ENCODE data around the gene UBAC1. TPM values are rescaled to one million over a fixed set of nuclear protein-coding genes. Genes with fewer than 3 reads are reported as not detected.
A peak's percentile ranks its signal among the peaks of the same experiment; 100 is the strongest.
"Not testable (repeated sequence)": the region's sequence is repeated elsewhere in the genome, so short reads cannot be mapped to it uniquely, and the experiment has no call there.

The UBAC1 gene
- polyA plus RNA-seq, 1 donor (not counting 4 experiments of a cell fraction or from before 2014, with no cell fraction given), result 50.7 TPM

- Histone ChIP-seq H3K9me1 (ENCODE audit: control insufficient read depth, extremely low read depth, insufficient read depth, low read length) (peaks cover 6% of the 10 kb centered on the region), H3K79me2 (ENCODE audit: control insufficient read depth, insufficient read depth, low read length) (peaks cover 84% of the 10 kb centered on the region), H3K9me3 (ENCODE audit: control insufficient read depth, low read depth, low read length) (no peaks in the 10 kb centered on the region), H3K27me3 (ENCODE audit: control insufficient read depth, extremely low read depth, insufficient read depth, low read length) (no peaks in the 10 kb centered on the region), H2AFZ (ENCODE audit: control insufficient read depth, low read length) (no peak overlapping the region), H4K20me1 (ENCODE audit: control insufficient read depth, extremely low read depth, insufficient read depth, low read length) (peaks cover 19% of the 10 kb centered on the region), H3K4me2 (ENCODE audit: control insufficient read depth, extremely low read depth, insufficient read depth, low read depth, low read length) (no peak overlapping the region), H3K4me3 (ENCODE audit: control insufficient read depth in 2 of 3, extremely low read depth in 1 of 3, insufficient read depth in 2 of 3, low read depth in 1 of 3, low read length in 3 of 3) (no peak overlapping the region), H3K36me3 (ENCODE audit: control insufficient read depth in 2 of 2, extremely low read depth in 1 of 2, insufficient read depth in 2 of 2, low read length in 2 of 2) (no peaks in the 10 kb centered on the region), H3K9ac (ENCODE audit: control insufficient read depth, extremely low read depth, insufficient read depth, low read length) (no peak overlapping the region), H3K4me1 (ENCODE audit: control insufficient read depth, extremely low read depth, insufficient read depth, low read length) (peaks cover 38% of the 10 kb centered on the region), H3K27ac (ENCODE audit: control insufficient read depth, insufficient read depth, low read length) (no peak overlapping the region)
- dilution Hi-C loops (cut with MboI; ENCODE audit: extremely low pct_ligation_motif_present, low sequenced_read_pairs), result no loop called here
- no peak for DNase-seq (ENCODE audit: low read depth, low spot score)
- no peak for FAIRE-seq
- no peak for TF ChIP-seq EZH2 (IDR thresholded peaks at IDR 0.05; ENCODE audit: low read length)
- no peak for TF ChIP-seq CTCF (optimal IDR thresholded peaks at IDR 0.05 in 1 of 3, IDR thresholded peaks at IDR 0.05 in 1 of 3, conservative IDR thresholded peaks at IDR 0.05 in 1 of 3; ENCODE audit: extremely low read depth in 1 of 3, insufficient read depth in 2 of 3, low read length in 3 of 3)
Observed at GRCh38 chr9:135893104-135893503, 68.1 kb downstream of the UBAC1 start.

GRCh38 chr9:135892327-135892726 is 68.8 kb downstream of the UBAC1 start:
- DNase-seq (ENCODE audit: low read depth, low spot score); H2AFZ ChIP-seq (ENCODE audit: control insufficient read depth, low read length); H3K27me3 ChIP-seq (ENCODE audit: control insufficient read depth, extremely low read depth, insufficient read depth, low read length); H3K9ac ChIP-seq (ENCODE audit: control insufficient read depth, extremely low read depth, insufficient read depth, low read length); H3K9me1 ChIP-seq (ENCODE audit: control insufficient read depth, extremely low read depth, insufficient read depth, low read length); H3K9me3 ChIP-seq (ENCODE audit: control insufficient read depth, low read depth, low read length); H3K27ac ChIP-seq (ENCODE audit: control insufficient read depth, insufficient read depth, low read length); FAIRE-seq; dilution Hi-C loops (cut with MboI; ENCODE audit: extremely low pct_ligation_motif_present, low sequenced_read_pairs); H3K4me3 ChIP-seq (ENCODE audit: control insufficient read depth in 2 of 3, extremely low read depth in 1 of 3, insufficient read depth in 2 of 3, low read depth in 1 of 3, low read length in 3 of 3); H3K36me3 ChIP-seq (ENCODE audit: control insufficient read depth in 2 of 2, extremely low read depth in 1 of 2, insufficient read depth in 2 of 2, low read length in 2 of 2); H3K4me2 ChIP-seq (ENCODE audit: control insufficient read depth, extremely low read depth, insufficient read depth, low read depth, low read length): not testable (repeated sequence)
- Histone ChIP-seq H4K20me1 (ENCODE audit: control insufficient read depth, extremely low read depth, insufficient read depth, low read length) (peaks cover 19% of the 10 kb centered on the region), H3K4me1 (ENCODE audit: control insufficient read depth, extremely low read depth, insufficient read depth, low read length) (peaks cover 38% of the 10 kb centered on the region), H3K79me2 (ENCODE audit: control insufficient read depth, insufficient read depth, low read length) (peaks cover 84% of the 10 kb centered on the region)

GRCh38 chr9:135891027-135891631 is 70.0 kb downstream of the UBAC1 start:
- DNase-seq (ENCODE audit: low read depth, low spot score) (no peak), FAIRE-seq (peak; percentile 95)
- H3K9ac ChIP-seq (ENCODE audit: control insufficient read depth, extremely low read depth, insufficient read depth, low read length), result peak overlapping the region; percentile 39
- H3K27ac ChIP-seq (ENCODE audit: control insufficient read depth, insufficient read depth, low read length), result peak overlapping the region; percentile 40
- dilution Hi-C loops (cut with MboI; ENCODE audit: extremely low pct_ligation_motif_present, low sequenced_read_pairs), result no loop called here
- peaks cover 6% of the 10 kb centered on the region for H3K9me1 ChIP-seq (ENCODE audit: control insufficient read depth, extremely low read depth, insufficient read depth, low read length)
- peak overlapping the region; percentile 91 for H3K4me2 ChIP-seq (ENCODE audit: control insufficient read depth, extremely low read depth, insufficient read depth, low read depth, low read length)
- H4K20me1 ChIP-seq (ENCODE audit: control insufficient read depth, extremely low read depth, insufficient read depth, low read length), result peaks cover 21% of the 10 kb centered on the region
- no peak overlapping the region for H2AFZ ChIP-seq (ENCODE audit: control insufficient read depth, low read length)
- peaks cover 0 to 2% of the 10 kb centered on the region in 2 experiments for H3K36me3 ChIP-seq (ENCODE audit: control insufficient read depth in 2 of 2, extremely low read depth in 1 of 2, insufficient read depth in 2 of 2, low read length in 2 of 2)
- H3K4me3 ChIP-seq (ENCODE audit: control insufficient read depth in 2 of 3, extremely low read depth in 1 of 3, insufficient read depth in 2 of 3, low read depth in 1 of 3, low read length in 3 of 3), result peak overlapping the region in 2 of 3 experiments; percentile 39 to 41
- H3K4me1 ChIP-seq (ENCODE audit: control insufficient read depth, extremely low read depth, insufficient read depth, low read length), result peaks cover 40% of the 10 kb centered on the region
- H3K9me3 ChIP-seq (ENCODE audit: control insufficient read depth, low read depth, low read length), result no peaks in the 10 kb centered on the region
- peaks cover 84% of the 10 kb centered on the region for H3K79me2 ChIP-seq (ENCODE audit: control insufficient read depth, insufficient read depth, low read length)
- TF ChIP-seq EZH2 (IDR thresholded peaks at IDR 0.05; ENCODE audit: low read length) (no peak), CTCF (optimal IDR thresholded peaks at IDR 0.05 in 1 of 3, IDR thresholded peaks at IDR 0.05 in 1 of 3, conservative IDR thresholded peaks at IDR 0.05 in 1 of 3; ENCODE audit: extremely low read depth in 1 of 3, insufficient read depth in 2 of 3, low read length in 3 of 3) (no peak)
- H3K27me3 ChIP-seq (ENCODE audit: control insufficient read depth, extremely low read depth, insufficient read depth, low read length), result no peaks in the 10 kb centered on the region
